ENCODE data around the gene MYL1.

Gene MYL1

DNA sequence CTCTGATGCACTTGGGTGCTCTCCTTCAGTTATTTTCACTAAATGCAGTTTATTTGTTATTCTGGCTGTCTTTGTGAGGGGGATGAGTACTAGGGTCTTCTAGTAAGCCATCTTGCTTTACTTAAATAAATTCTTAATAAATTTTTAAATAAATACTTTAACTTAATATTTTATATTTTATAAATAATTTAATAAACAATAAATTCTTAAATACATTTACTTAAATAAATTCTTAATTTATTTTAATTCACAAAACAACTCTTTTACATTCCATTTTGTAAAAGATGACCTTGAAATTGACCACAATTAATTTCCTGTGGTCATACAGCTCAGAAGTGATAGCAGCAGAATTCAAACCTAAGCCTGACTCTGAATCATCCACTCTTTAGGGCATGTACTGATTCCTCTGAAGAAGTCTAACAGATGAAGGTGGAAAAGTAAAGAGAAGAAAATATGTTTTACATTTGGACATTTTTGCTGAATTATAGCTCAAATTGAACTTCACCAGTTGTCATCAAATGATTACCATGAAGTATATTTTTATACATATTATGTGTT, 28.8 kb downstream of the MYL1 start:
- no peak for ATAC-seq
- TF ChIP-seq ZNF565 (CRISPR knock-in tag; conservative IDR thresholded peaks at IDR 0.05; ENCODE audit: low read depth) = no peak
- TF ChIP-seq BACH2 (CRISPR knock-in tag; IDR thresholded peaks at IDR 0.05; ENCODE audit: borderline replicate concordance) = no peak
- TF ChIP-seq ZNF70 (CRISPR knock-in tag; IDR thresholded peaks at IDR 0.05) = no peak
- TF ChIP-seq, protein P1, sequence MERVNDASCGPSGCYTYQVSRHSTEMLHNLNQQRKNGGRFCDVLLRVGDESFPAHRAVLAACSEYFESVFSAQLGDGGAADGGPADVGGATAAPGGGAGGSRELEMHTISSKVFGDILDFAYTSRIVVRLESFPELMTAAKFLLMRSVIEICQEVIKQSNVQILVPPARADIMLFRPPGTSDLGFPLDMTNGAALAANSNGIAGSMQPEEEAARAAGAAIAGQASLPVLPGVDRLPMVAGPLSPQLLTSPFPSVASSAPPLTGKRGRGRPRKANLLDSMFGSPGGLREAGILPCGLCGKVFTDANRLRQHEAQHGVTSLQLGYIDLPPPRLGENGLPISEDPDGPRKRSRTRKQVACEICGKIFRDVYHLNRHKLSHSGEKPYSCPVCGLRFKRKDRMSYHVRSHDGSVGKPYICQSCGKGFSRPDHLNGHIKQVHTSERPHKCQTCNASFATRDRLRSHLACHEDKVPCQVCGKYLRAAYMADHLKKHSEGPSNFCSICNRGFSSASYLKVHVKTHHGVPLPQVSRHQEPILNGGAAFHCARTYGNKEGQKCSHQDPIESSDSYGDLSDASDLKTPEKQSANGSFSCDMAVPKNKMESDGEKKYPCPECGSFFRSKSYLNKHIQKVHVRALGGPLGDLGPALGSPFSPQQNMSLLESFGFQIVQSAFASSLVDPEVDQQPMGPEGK (CRISPR knock-in tag; IDR thresholded peaks at IDR 0.05; ENCODE audit: borderline replicate concordance) = no peak
- TF ChIP-seq ZFP3 (CRISPR knock-in tag; IDR thresholded peaks at IDR 0.05) = no peak
- TF ChIP-seq TCF4 (CRISPR knock-in tag; IDR thresholded peaks at IDR 0.05; ENCODE audit: borderline replicate concordance) = no peak
- TF ChIP-seq ZC3H10 (CRISPR knock-in tag; IDR thresholded peaks at IDR 0.05) = no peak
- TF ChIP-seq, protein P2, sequence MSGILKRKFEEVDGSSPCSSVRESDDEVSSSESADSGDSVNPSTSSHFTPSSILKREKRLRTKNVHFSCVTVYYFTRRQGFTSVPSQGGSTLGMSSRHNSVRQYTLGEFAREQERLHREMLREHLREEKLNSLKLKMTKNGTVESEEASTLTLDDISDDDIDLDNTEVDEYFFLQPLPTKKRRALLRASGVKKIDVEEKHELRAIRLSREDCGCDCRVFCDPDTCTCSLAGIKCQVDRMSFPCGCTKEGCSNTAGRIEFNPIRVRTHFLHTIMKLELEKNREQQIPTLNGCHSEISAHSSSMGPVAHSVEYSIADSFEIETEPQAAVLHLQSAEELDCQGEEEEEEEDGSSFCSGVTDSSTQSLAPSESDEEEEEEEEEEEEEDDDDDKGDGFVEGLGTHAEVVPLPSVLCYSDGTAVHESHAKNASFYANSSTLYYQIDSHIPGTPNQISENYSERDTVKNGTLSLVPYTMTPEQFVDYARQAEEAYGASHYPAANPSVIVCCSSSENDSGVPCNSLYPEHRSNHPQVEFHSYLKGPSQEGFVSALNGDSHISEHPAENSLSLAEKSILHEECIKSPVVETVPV (CRISPR knock-in tag; IDR thresholded peaks at IDR 0.05) = no peak
- TF ChIP-seq, protein P3, sequence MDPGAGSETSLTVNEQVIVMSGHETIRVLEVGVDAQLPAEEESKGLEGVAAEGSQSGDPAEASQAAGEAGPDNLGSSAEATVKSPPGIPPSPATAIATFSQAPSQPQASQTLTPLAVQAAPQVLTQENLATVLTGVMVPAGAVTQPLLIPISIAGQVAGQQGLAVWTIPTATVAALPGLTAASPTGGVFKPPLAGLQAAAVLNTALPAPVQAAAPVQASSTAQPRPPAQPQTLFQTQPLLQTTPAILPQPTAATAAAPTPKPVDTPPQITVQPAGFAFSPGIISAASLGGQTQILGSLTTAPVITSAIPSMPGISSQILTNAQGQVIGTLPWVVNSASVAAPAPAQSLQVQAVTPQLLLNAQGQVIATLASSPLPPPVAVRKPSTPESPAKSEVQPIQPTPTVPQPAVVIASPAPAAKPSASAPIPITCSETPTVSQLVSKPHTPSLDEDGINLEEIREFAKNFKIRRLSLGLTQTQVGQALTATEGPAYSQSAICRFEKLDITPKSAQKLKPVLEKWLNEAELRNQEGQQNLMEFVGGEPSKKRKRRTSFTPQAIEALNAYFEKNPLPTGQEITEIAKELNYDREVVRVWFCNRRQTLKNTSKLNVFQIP (CRISPR knock-in tag; IDR thresholded peaks at IDR 0.05; ENCODE audit: borderline replicate concordance, low read depth) = no peak
- no peak for TF ChIP-seq SNAI2 (CRISPR knock-in tag; IDR thresholded peaks at IDR 0.05)
- no peak for TF ChIP-seq TOX (CRISPR knock-in tag; IDR thresholded peaks at IDR 0.05; ENCODE audit: borderline replicate concordance)
- TF ChIP-seq PPARA (CRISPR knock-in tag; IDR thresholded peaks at IDR 0.05; ENCODE audit: borderline replicate concordance) = no peak

DNA sequence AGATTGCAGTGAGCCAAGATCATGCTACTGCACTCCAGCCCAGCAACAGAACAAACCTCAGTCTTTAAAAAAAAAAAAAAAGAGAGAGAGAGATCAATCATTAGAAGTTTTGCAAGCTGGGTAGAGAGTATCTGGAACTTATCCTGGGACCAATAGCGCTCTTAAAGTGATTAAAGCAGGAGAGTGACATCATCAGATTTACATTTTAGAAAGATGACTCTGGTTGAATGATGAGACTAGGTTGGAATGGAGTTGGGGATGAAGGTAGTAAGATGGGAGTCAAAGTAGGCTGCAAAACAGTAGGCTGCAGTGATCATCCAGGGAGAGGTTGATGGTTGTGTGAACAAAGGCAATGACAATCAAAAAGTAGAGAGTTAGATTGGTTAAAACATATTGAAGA, 37.8 kb downstream of the MYL1 start:
- TF ChIP-seq ESRRG (CRISPR knock-in tag; IDR thresholded peaks at IDR 0.05) (no peak), ZFP30 (CRISPR knock-in tag; IDR thresholded peaks at IDR 0.05) (no peak), ZNF8 (CRISPR knock-in tag; IDR thresholded peaks at IDR 0.05) (no peak), CSDC2 (CRISPR knock-in tag; IDR thresholded peaks at IDR 0.05) (no peak), ZNF565 (CRISPR knock-in tag; conservative IDR thresholded peaks at IDR 0.05; ENCODE audit: low read depth) (no peak), ZFP3 (CRISPR knock-in tag; IDR thresholded peaks at IDR 0.05) (no peak), BACH2 (CRISPR knock-in tag; IDR thresholded peaks at IDR 0.05; ENCODE audit: borderline replicate concordance) (no peak), ISL1 (CRISPR knock-in tag; IDR thresholded peaks at IDR 0.05) (no peak), ZNF70 (CRISPR knock-in tag; IDR thresholded peaks at IDR 0.05) (no peak), RARB (CRISPR knock-in tag; IDR thresholded peaks at IDR 0.05) (no peak)
- TF ChIP-seq, protein P3 (CRISPR knock-in tag; IDR thresholded peaks at IDR 0.05; ENCODE audit: borderline replicate concordance, low read depth) = no peak
- ATAC-seq = no peak

DNA sequence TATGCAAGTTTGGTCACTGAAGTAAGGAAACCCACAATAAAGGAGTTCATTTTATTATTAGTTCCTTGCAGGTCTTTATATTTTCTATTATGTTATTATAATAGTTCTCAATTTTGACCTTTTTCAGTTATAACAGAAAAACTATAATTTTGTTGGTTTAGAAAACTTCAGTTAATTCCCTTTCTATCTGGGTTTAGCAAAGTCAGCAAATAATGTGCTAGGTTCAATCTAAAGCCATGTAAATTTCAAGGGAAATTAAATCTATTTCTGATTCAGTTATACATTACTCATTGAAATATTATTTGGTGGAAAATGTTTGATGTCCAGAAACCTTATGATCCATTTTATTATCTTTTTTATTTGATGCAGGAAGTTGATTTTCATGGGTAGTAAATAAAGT, 43.7 kb downstream of the MYL1 start:
- no peak for ATAC-seq
- TF ChIP-seq BACH2 (CRISPR knock-in tag; IDR thresholded peaks at IDR 0.05; ENCODE audit: borderline replicate concordance) (no peak), GLIS3 (CRISPR knock-in tag; IDR thresholded peaks at IDR 0.05) (no peak), OSR1 (CRISPR knock-in tag; IDR thresholded peaks at IDR 0.05) (no peak), ESRRG (CRISPR knock-in tag; IDR thresholded peaks at IDR 0.05) (no peak), ARNTL (CRISPR knock-in tag; IDR thresholded peaks at IDR 0.05; ENCODE audit: borderline replicate concordance, low read depth) (no peak), ZFP3 (CRISPR knock-in tag; IDR thresholded peaks at IDR 0.05) (no peak), ZNF70 (CRISPR knock-in tag; IDR thresholded peaks at IDR 0.05) (no peak), CSDC2 (CRISPR knock-in tag; IDR thresholded peaks at IDR 0.05) (no peak), ZFP30 (CRISPR knock-in tag; IDR thresholded peaks at IDR 0.05) (no peak), TCF4 (CRISPR knock-in tag; IDR thresholded peaks at IDR 0.05; ENCODE audit: borderline replicate concordance) (no peak), ISL1 (CRISPR knock-in tag; IDR thresholded peaks at IDR 0.05) (no peak), ZC3H10 (CRISPR knock-in tag; IDR thresholded peaks at IDR 0.05) (no peak)
- TF ChIP-seq, protein P2 (CRISPR knock-in tag; IDR thresholded peaks at IDR 0.05) = no peak
- TF ChIP-seq, protein P3 (CRISPR knock-in tag; IDR thresholded peaks at IDR 0.05; ENCODE audit: borderline replicate concordance, low read depth) = no peak
- TF ChIP-seq, protein P4, sequence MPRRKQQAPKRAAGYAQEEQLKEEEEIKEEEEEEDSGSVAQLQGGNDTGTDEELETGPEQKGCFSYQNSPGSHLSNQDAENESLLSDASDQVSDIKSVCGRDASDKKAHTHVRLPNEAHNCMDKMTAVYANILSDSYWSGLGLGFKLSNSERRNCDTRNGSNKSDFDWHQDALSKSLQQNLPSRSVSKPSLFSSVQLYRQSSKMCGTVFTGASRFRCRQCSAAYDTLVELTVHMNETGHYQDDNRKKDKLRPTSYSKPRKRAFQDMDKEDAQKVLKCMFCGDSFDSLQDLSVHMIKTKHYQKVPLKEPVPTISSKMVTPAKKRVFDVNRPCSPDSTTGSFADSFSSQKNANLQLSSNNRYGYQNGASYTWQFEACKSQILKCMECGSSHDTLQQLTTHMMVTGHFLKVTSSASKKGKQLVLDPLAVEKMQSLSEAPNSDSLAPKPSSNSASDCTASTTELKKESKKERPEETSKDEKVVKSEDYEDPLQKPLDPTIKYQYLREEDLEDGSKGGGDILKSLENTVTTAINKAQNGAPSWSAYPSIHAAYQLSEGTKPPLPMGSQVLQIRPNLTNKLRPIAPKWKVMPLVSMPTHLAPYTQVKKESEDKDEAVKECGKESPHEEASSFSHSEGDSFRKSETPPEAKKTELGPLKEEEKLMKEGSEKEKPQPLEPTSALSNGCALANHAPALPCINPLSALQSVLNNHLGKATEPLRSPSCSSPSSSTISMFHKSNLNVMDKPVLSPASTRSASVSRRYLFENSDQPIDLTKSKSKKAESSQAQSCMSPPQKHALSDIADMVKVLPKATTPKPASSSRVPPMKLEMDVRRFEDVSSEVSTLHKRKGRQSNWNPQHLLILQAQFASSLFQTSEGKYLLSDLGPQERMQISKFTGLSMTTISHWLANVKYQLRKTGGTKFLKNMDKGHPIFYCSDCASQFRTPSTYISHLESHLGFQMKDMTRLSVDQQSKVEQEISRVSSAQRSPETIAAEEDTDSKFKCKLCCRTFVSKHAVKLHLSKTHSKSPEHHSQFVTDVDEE (CRISPR knock-in tag; IDR thresholded peaks at IDR 0.05) = no peak

Measured in SK-N-SH treated with all-trans-retinoic acid at 6 μM for 48 hours (cell line).